Chondrocyte (in vitro differentiated cells): ENCODE measurements around the gene ALDH1A3. TPM values are rescaled to one million over a fixed set of nuclear protein-coding genes. Genes with fewer than 3 reads are reported as not detected.

Experiments used
- DNase-seq: peaks from one replicate; pipeline ENCODE4 v3.0.0; 2021; ENCODE audit warnings: mixed read lengths, low spot score
- H3K27ac Mint-ChIP-seq: one replicate; pipeline ENCODE4 v1.8.0; 2021; ENCODE audit warnings: mild to moderate bottlenecking, moderate library complexity, mixed read lengths; ENCODE audit not compliant: unreplicated experiment
- H3K27me3 Mint-ChIP-seq: 2 replicates; pipeline ENCODE4 v1.8.0; 2021; ENCODE audit warnings: low read depth, mixed read lengths
- H3K36me3 Mint-ChIP-seq: 2 replicates; pipeline ENCODE4 v1.8.0; 2021; ENCODE audit warnings: low read depth, mixed read lengths
- H3K4me1 Mint-ChIP-seq: 2 replicates; pipeline ENCODE4 v1.8.0; 2021; ENCODE audit warnings: low read depth, mild to moderate bottlenecking, mixed read lengths
- H3K4me3 Mint-ChIP-seq: one replicate; pipeline ENCODE4 v1.8.0; 2021; ENCODE audit warnings: mild to moderate bottlenecking, moderate library complexity, mixed read lengths; ENCODE audit not compliant: unreplicated experiment
- H3K9me3 Mint-ChIP-seq: 2 replicates; pipeline ENCODE4 v1.8.0; 2021; ENCODE audit warnings: low read depth, mixed read lengths
- CTCF ChIP-seq: fragments of 200-600 bp; sonication (generic); IDR thresholded peaks from 2 replicates; pipeline ENCODE4 v1.5.0; 2021; ENCODE audit warnings: antibody characterized with exemption, mild to moderate bottlenecking, moderate library complexity
- total RNA-seq: library from RNA; stranded (reverse); gene quantifications from 3 replicates; pipeline ENCODE4 v1.2.1, GENCODE V29; 2021

ALDH1A3 gene
- total RNA-seq, 1 donor from 2014 or later = 0.55 TPM

- no peaks in the 10 kb centered on the region for H3K27me3 Mint-ChIP-seq
- H3K9me3 Mint-ChIP-seq = peaks cover 3% of the 10 kb centered on the region
- no peak overlapping the region for H3K4me3 Mint-ChIP-seq
- no peak for DNase-seq
- H3K4me1 Mint-ChIP-seq = peaks cover 25% of the 10 kb centered on the region
- no peak for TF ChIP-seq CTCF
- H3K27ac Mint-ChIP-seq = no peak overlapping the region
- peaks cover 4% of the 10 kb centered on the region for H3K36me3 Mint-ChIP-seq
Observed at GRCh38 chr15:100944244-100944895, 64.7 kb downstream of the ALDH1A3 start.

- H3K9me3 Mint-ChIP-seq = peaks cover 3% of the 10 kb centered on the region
- no peak for TF ChIP-seq CTCF
- no peak overlapping the region for H3K27ac Mint-ChIP-seq
- peaks cover 4% of the 10 kb centered on the region for H3K36me3 Mint-ChIP-seq
- peaks cover 25% of the 10 kb centered on the region for H3K4me1 Mint-ChIP-seq
- no peak overlapping the region for H3K4me3 Mint-ChIP-seq
- DNase-seq = no peak
- no peaks in the 10 kb centered on the region for H3K27me3 Mint-ChIP-seq
Observed at GRCh38 chr15:100944986-100945385, 65.4 kb downstream of the ALDH1A3 start.

GRCh38 chr15:100947760-100948429 lies 68.3 kb downstream of the ALDH1A3 start:
- DNase-seq = no peak
- no peaks in the 10 kb centered on the region for H3K27me3 Mint-ChIP-seq
- peaks cover 20% of the 10 kb centered on the region for H3K4me1 Mint-ChIP-seq
- no peak for TF ChIP-seq CTCF
- no peak overlapping the region for H3K4me3 Mint-ChIP-seq
- peaks cover 3% of the 10 kb centered on the region for H3K9me3 Mint-ChIP-seq
- peaks cover 4% of the 10 kb centered on the region for H3K36me3 Mint-ChIP-seq
- peak overlapping the region; percentile 6 for H3K27ac Mint-ChIP-seq

- no peak overlapping the region for H3K27ac Mint-ChIP-seq
- H3K4me1 Mint-ChIP-seq = peaks cover 15% of the 10 kb centered on the region
- H3K27me3 Mint-ChIP-seq = no peaks in the 10 kb centered on the region
- peaks cover 3% of the 10 kb centered on the region for H3K9me3 Mint-ChIP-seq
- H3K36me3 Mint-ChIP-seq = peaks cover 4% of the 10 kb centered on the region
- no peak overlapping the region for H3K4me3 Mint-ChIP-seq
- no peak for DNase-seq
- TF ChIP-seq CTCF = no peak
Observed at GRCh38 chr15:100948430-100948762, 68.8 kb downstream of the ALDH1A3 start.

GRCh38 chr15:100949691-100950090 lies 70.1 kb downstream of the ALDH1A3 start:
- H3K4me1 Mint-ChIP-seq = peaks cover 11% of the 10 kb centered on the region
- no peak for TF ChIP-seq CTCF
- H3K27me3 Mint-ChIP-seq = no peaks in the 10 kb centered on the region
- H3K27ac Mint-ChIP-seq = no peak overlapping the region
- no peak overlapping the region for H3K4me3 Mint-ChIP-seq
- no peak for DNase-seq
- H3K36me3 Mint-ChIP-seq = peaks cover 4% of the 10 kb centered on the region
- peaks cover 3% of the 10 kb centered on the region for H3K9me3 Mint-ChIP-seq
